ENCODE results near the gene CST11. TPM values are rescaled to one million over a fixed set of nuclear protein-coding genes. Genes with fewer than 3 reads are reported as not detected.

The CST11 gene
- total and polyA plus RNA-seq, 9 of the 15 experiments (the other 6 are each of a cell fraction or from before 2014, with no cell fraction given) = not detected

DNA sequence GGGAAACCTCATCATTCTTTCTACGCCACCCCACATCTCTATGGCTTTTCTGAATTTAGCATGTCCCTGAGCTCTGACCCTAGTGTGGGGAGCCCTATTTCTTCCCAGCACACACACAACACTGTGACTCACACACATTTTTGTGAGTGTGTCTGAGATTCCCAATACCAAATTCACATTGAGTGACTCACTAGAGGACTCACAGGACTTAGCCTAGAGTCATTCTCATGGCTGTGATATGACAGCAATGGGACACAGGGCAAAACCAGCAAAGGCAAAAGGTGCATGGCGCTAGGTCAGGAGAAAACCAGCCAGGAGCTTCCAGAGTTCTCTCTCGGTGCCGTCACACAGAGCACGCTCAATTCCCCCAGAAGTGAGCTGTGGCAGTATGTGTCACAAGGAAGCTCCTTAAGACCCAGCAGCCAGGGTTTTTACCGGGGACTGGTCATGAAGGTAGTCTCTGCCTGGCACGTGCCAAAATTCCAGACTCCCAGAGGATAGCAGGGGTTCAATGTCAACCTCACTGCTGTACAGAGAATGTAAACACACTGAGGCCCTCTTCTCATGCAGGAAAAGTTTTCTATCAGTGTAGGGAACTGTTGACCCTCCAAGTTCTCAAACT is 7.0 kb downstream of the CST11 start:
- Histone ChIP-seq H4K20me1 (replicated peaks; ENCODE audit: control insufficient read depth, insufficient read depth, low read length) (no peaks in the 10 kb centered on the region), H3K9me1 (ENCODE audit: control insufficient read depth, insufficient read depth, low read length) (no peaks in the 10 kb centered on the region), H3K27me3 (ENCODE audit: control insufficient read depth in 2 of 2, insufficient read depth in 2 of 2, low read length in 2 of 2) (peaks cover 0 to 12% of the 10 kb centered on the region in 2 experiments; a peak in 1 of 5 replicates), H3K36me3 (ENCODE audit: control insufficient read depth, insufficient read depth, low read length) (no peaks in the 10 kb centered on the region), H3K4me3 (no peak overlapping the region), H3K9ac (ENCODE audit: insufficient read depth in 1 of 2, low read depth in 2 of 2, low read length in 2 of 2) (no peak overlapping the region), H3K4me2 (ENCODE audit: insufficient read depth, low read length) (no peak overlapping the region), H3K27ac (ENCODE audit: extremely low read depth, low read depth, low read length) (no peak overlapping the region), H3K9me3 (replicated peaks; ENCODE audit: control insufficient read depth, insufficient read depth, low read depth, low read length) (no peaks in the 10 kb centered on the region), H3K79me2 (ENCODE audit: control insufficient read depth, insufficient read depth, low read length) (no peaks in the 10 kb centered on the region), H2AFZ (ENCODE audit: low read depth, low read length) (no peak overlapping the region), H3K4me1 (replicated peaks in 1 of 2; ENCODE audit: control insufficient read depth in 2 of 2, insufficient read depth in 2 of 2, low read length in 2 of 2) (no peaks in the 10 kb centered on the region)
- ChIA-PET POLR2A (no interaction called here), CTCF (ENCODE audit: low intra/inter-chr PET ratio) (no interaction called here)
- ATAC-seq (no peak), FAIRE-seq (no peak), DNase-seq (ENCODE audit: extremely low read depth in 1 of 4, low spot score in 3 of 4) (no peak)
- in situ Hi-C loops (cut with MboI) (no loop called here), intact Hi-C loops (cut with micrococcal nuclease) (loop anchor here (1.0 kb wide), 1 partner anchor 96 kb away; no protein-coding TSS in a partner anchor)
- TF ChIP-seq, protein P1, sequence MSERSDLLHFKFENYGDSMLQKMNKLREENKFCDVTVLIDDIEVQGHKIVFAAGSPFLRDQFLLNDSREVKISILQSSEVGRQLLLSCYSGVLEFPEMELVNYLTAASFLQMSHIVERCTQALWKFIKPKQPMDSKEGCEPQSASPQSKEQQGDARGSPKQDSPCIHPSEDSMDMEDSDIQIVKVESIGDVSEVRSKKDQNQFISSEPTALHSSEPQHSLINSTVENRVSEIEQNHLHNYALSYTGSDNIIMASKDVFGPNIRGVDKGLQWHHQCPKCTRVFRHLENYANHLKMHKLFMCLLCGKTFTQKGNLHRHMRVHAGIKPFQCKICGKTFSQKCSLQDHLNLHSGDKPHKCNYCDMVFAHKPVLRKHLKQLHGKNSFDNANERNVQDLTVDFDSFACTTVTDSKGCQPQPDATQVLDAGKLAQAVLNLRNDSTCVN (CRISPR knock-in tag; IDR thresholded peaks at IDR 0.05) = no peak
- TF ChIP-seq SAFB2 (IDR thresholded peaks at IDR 0.05; ENCODE audit: borderline replicate concordance, low read depth, low read length, severe bottlenecking) = no peak
- 8% methylated on average over 7 of the region's 7 CpGs for WGBS (ENCODE audit: insufficient coverage, low coverage, missing lambda C conversion rate)
- BruUV-seq (replicated peaks) = no TSS peak

DNA sequence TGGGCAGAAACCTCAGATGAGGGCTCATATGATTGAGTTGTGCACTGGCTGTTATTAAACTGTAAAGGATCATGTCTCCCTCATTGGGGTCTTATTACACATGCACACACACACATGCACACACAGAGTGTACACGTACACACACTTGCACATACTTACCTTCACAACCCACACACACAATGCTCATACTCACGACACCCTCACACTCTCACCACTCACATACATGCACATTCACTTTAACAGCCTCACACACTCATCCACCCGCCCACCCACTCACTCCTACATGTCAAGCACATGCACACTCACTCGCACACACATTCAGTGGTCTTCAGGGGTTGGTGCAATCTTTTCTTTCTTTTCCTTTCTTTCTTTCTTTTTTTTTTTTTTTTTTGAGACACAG is 7.8 kb downstream of the CST11 start:
- no peak overlapping the region for H3K4me2 ChIP-seq (ENCODE audit: insufficient read depth, low read length)
- H3K79me2 ChIP-seq (ENCODE audit: control insufficient read depth, insufficient read depth, low read length) = no peaks in the 10 kb centered on the region
- no peaks in the 10 kb centered on the region for H4K20me1 ChIP-seq (replicated peaks; ENCODE audit: control insufficient read depth, insufficient read depth, low read length)
- H3K9ac ChIP-seq (ENCODE audit: insufficient read depth in 1 of 2, low read depth in 2 of 2, low read length in 2 of 2) = no peak overlapping the region
- FAIRE-seq (no peak), ATAC-seq (no peak), DNase-seq (ENCODE audit: extremely low read depth in 1 of 4, low spot score in 3 of 4) (no peak)
- no peaks in the 10 kb centered on the region for H3K9me1 ChIP-seq (ENCODE audit: control insufficient read depth, insufficient read depth, low read length)
- POLR2A ChIA-PET = interaction anchor here (0.6 to 1.1 kb wide), 2 partner anchors 9 to 15 kb away, joined by 3 to 4 read pairs; no protein-coding TSS in a partner anchor
- no peaks in the 10 kb centered on the region for H3K36me3 ChIP-seq (ENCODE audit: control insufficient read depth, insufficient read depth, low read length)
- H3K27ac ChIP-seq (ENCODE audit: extremely low read depth, low read depth, low read length) = no peak overlapping the region
- no peak overlapping the region for H3K4me3 ChIP-seq
- BruUV-seq (replicated peaks) = no TSS peak
- in situ Hi-C loops (cut with MboI) = no loop called here
- WGBS (ENCODE audit: insufficient coverage, low coverage, missing lambda C conversion rate) = 0% methylated on average over 4 of the region's 4 CpGs
- no peaks in the 10 kb centered on the region for H3K9me3 ChIP-seq (replicated peaks; ENCODE audit: control insufficient read depth, insufficient read depth, low read depth, low read length)
- CTCF ChIA-PET (ENCODE audit: low intra/inter-chr PET ratio) = no interaction called here
- no peak overlapping the region for H2AFZ ChIP-seq (ENCODE audit: low read depth, low read length)
- intact Hi-C loops (cut with micrococcal nuclease) = no loop called here
- H3K27me3 ChIP-seq (ENCODE audit: control insufficient read depth in 2 of 2, insufficient read depth in 2 of 2, low read length in 2 of 2) = peaks cover 0 to 12% of the 10 kb centered on the region in 2 experiments; a peak in 1 of 5 replicates
- no peaks in the 10 kb centered on the region for H3K4me1 ChIP-seq (replicated peaks in 1 of 2; ENCODE audit: control insufficient read depth in 2 of 2, insufficient read depth in 2 of 2, low read length in 2 of 2)
- no peak for TF ChIP-seq ZNF174 (CRISPR knock-in tag; IDR thresholded peaks at IDR 0.05)
- no peak for TF ChIP-seq FOXK2 (conservative IDR thresholded peaks at IDR 0.05 in 1 of 2, IDR thresholded peaks at IDR 0.05 in 1 of 2; ENCODE audit: low read depth in 2 of 2)
- no peak for TF ChIP-seq ZKSCAN3 (CRISPR knock-in tag; IDR thresholded peaks at IDR 0.05)
- TF ChIP-seq STAT5A (IDR thresholded peaks at IDR 0.05; ENCODE audit: borderline replicate concordance, low read length) = no peak
- TF ChIP-seq, protein P2, sequence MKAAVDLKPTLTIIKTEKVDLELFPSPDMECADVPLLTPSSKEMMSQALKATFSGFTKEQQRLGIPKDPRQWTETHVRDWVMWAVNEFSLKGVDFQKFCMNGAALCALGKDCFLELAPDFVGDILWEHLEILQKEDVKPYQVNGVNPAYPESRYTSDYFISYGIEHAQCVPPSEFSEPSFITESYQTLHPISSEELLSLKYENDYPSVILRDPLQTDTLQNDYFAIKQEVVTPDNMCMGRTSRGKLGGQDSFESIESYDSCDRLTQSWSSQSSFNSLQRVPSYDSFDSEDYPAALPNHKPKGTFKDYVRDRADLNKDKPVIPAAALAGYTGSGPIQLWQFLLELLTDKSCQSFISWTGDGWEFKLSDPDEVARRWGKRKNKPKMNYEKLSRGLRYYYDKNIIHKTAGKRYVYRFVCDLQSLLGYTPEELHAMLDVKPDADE (conservative IDR thresholded peaks at IDR 0.05; ENCODE audit: control insufficient read depth, low read depth, low read length) = no peak
- TF ChIP-seq SNIP1 (IDR thresholded peaks at IDR 0.05; ENCODE audit: low read depth) = no peak
- TF ChIP-seq GATA2 (CRISPR knock-in tag; IDR thresholded peaks at IDR 0.05) = no peak
- TF ChIP-seq FOXA1 (IDR thresholded peaks at IDR 0.05; ENCODE audit: borderline replicate concordance) = no peak
- TF ChIP-seq, protein P3, sequence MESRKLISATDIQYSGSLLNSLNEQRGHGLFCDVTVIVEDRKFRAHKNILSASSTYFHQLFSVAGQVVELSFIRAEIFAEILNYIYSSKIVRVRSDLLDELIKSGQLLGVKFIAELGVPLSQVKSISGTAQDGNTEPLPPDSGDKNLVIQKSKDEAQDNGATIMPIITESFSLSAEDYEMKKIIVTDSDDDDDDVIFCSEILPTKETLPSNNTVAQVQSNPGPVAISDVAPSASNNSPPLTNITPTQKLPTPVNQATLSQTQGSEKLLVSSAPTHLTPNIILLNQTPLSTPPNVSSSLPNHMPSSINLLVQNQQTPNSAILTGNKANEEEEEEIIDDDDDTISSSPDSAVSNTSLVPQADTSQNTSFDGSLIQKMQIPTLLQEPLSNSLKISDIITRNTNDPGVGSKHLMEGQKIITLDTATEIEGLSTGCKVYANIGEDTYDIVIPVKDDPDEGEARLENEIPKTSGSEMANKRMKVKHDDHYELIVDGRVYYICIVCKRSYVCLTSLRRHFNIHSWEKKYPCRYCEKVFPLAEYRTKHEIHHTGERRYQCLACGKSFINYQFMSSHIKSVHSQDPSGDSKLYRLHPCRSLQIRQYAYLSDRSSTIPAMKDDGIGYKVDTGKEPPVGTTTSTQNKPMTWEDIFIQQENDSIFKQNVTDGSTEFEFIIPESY (CRISPR knock-in tag; IDR thresholded peaks at IDR 0.05) = no peak
- TF ChIP-seq ZC3H11A (IDR thresholded peaks at IDR 0.05; ENCODE audit: low read depth, low read length) = no peak
